ENCODE results near the gene TEAD1. TPM values are rescaled to one million over a fixed set of nuclear protein-coding genes. Genes with fewer than 3 reads are reported as not detected.

TEAD1 gene
- total RNA-seq, 1 experiment from 2014 or later = 83.2 TPM

DNA sequence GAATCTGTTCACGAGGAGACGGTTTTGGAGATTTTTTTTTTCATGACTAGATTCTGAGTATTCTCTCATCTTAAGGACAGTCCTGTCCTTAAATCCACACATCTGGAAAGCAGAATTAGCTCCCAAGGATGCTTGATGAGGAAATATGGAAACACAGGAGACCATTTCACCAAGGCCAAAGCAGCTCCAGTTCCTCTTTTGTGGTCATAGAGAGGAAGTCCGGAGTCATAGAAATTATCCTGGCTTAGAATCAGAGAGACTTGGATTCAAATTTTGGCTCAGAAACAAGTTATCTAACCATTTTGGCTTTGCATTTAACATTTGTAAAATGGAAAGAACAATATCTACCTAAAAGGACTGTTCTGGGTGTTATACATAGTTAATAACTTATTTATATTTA lies 7.3 kb upstream of the TEAD1 start:
- no peak for DNase-seq (ENCODE audit: low read depth)

DNA sequence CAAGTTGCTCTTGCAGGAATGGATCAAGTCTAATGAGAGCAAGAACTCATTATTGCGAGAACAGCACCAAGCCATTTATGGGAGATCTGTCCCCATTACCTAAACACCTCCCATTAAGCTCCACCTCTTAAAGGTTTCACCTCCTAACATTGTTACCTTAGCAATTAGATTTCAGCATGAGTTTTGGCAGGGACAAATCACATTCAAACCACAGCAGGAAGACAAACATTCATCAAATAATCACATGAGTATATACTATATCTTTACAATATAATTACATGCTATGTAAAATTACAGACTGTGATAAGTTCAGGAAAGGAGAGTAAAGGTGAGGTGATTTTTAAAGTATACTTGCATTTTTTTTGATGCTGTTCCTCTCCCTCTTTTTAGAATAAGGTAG lies 6.6 kb upstream of the TEAD1 start:
- DNase-seq (ENCODE audit: low read depth) = no peak

DNA sequence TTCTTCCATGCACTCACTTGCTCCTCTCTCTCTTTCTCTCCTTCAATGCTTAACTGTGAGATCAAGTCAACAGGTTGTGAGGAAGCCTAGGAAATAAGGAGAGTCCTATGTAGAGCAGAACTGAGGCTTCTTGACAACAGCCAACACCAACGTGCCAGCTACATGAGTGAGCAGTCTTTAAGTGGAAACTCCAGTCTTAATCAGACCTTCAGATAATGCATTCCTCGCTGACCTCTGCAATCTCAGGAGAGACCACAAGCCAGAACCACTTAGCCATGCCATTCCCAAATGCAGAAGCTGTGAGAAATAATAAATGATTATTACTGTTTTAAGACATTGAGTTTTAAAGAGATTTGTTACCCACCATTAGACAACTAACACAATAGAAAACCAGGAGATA lies 6.1 kb upstream of the TEAD1 start:
- DNase-seq (ENCODE audit: low read depth) = peak; percentile 49

DNA sequence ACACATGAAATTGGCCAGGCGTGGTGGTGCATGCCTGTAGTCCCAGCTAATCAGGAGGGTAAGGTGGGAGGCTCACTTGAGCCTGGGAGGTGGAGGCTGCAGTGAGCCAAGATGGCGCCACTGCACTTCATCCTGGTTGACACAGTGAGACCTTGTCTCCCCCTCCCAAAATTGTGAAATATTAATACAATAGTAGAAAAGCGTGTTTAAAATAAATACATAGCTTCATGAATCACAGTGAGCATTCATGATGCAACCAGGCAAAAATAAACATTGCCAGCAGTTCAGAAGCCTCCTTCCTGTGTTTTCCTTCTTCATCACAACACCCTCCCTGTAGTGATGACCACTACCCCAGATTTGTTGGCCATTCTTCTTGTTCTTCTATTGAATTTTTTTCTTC lies 4.3 kb upstream of the TEAD1 start:
- no peak for DNase-seq (ENCODE audit: low read depth)

DNA sequence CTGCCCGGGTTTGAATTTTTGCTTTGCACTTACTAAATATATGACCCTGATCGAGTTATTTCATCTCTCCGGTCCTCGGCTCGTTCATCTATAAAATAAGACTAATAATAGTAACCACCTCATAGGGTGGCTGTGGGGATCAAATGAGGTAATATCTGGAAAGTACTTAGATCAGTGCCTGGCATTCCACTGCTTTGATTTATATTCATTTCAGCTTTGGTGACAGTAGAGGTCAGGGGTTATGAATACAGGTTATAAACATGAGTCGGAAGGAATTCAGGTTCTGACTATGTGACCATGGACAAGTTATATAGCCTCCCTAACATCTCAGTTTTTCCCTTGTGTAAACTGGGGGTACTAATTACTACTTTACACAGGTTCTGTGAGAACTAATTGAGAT lies 2.9 kb upstream of the TEAD1 start:
- peak; percentile 62 for DNase-seq (ENCODE audit: low read depth)

DNA sequence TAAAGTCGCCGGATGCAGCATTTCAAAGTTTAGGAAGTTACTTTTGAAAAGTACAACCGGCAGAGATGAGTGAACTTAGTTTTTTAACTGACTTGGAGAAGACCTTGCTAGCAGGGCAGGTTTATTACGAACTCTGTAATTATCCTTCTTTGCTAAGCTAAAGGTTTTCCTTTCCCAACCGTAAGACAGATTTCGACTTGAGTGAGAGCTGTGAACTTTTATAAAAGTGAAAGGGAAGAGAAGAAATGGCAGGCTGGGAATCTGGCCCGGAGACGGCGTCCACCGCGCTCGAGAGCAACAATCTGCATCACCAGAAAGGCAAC lies 659 bp upstream of the TEAD1 start:
- no peak for DNase-seq (ENCODE audit: low read depth)

DNA sequence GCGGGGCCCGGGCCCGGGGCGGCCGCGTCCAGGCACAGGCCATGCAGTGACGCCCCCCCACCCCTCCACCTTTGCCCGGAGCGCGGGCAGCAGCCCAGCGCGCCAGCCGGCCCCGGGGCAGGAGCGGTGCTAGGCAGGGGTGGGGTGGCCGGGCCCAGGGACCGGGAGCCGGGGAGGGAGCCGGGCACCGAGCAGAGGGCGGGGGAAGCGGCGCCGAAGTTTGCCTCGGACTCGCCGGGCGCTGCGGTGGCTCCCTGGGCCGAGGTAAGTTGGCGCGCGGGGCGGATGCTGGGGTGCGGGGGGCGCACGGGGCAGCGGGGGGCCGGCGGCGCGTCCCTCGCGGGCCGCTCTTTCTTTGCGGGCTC lies 332 bp downstream of the TEAD1 start:
- no peak for DNase-seq (ENCODE audit: low read depth)

DNA sequence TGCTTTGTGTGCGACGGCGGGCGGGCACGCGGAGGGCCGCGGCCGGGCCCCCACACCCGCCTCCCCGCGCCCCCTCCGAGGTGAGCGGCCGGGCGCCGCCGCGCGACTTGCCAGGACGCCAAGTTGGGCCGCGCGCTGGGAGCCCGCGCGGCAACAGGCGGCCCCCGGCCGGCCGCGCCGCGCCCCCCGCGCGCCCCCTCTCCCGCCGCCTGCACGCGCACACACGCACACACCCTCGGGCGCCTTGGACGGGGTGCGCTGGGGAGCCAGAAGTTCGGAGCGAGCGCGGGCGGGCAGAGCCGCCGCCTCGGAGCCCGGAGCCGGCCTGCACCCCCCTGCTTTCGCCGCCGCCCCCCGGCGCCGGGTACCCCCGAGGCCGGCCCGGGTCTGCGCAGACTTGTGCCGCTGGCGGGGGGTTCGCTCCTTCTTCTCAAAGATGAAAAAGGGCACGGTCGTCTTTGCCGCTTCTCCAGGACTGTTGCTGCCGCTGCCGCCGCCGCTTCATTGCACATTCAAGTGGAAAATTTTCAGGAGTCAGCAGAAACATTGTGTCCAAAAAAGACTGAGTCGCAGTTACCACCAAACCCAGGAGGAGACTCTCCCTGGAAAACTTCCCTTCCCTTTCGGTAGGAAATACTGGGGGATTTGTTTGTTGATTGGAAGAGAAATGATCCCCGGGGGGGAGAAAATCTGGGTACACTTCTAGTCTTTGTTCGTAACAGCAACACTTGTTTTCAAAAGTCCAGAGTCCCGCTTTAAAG lies 895 bp downstream of the TEAD1 start:
- peak; percentile 71 for DNase-seq (ENCODE audit: low read depth)

DNA sequence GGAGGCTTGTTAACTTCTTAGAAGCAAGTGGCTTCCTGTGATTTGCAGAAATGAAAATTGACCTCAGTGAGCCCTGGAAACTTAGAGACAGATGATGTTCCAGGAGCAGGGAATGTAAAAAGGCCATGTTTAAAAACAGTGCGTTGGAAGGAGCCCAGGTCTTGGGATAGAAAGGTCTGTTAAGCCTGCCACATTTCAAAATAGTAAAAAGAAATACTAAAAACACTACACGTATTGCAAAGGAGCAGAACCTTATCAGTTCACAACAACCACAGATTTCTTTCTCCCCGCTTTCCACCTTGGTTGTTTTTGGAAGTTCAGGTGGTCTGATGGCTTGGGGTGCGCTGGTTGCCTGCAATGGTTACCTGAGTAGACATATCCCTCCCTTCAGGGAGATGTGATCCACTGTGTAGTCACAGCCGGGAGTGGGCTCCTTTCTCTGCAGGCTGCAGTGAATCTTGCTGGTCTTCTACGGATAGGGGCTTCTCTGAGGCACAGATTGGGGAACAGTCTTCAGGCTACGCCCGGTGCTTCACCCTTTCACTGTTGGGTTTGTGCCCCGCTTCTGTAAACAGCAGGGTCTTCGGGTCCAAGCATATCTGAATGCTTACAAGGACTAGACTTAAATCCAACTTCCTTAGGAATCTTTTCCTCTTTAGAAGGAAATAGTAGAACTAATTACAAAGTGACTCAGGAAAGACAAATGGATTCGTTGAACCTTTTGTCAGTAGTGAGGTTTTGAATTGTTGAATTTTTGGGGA lies 1.9 kb downstream of the TEAD1 start:
- peak; percentile 61 for DNase-seq (ENCODE audit: low read depth)

DNA sequence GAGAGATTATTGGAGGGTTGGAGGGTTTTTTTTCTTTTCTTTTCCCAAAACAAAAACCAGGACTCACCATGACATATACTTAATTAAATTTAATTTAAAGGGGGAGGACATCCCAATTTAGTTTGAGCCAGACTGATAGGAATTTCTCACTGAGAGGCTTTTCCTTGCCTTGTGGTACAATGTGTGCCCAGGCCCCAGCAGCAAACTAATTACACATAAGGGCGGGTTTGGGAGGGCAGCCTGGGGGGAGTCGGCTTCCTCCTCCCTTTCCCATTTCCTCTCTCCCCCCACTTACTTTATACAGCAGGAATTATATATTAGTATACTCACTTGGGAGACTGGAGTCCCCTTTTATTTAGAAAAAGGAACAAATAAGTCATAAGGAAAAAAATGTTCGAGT lies 2.9 kb downstream of the TEAD1 start:
- DNase-seq (ENCODE audit: low read depth) = peak; percentile 51

DNA sequence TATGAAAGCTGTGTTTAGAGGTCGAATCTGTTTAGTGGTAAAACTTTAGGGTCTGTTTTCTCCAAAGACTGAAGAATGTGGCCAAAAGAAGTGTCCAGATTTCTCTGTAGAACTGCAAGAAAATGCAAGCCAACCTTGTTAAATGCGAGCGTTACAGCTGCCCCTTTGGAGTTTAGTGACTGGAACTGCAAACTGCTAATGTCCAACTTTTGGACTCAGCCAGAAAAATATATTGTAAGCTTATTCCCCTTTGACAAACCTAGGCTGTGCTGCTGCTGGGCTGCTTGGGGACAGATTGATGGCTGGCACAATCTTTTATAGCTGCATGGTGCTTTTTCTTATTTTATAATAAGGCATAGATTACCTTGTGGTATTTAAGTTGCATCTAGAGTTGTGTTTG lies 3.9 kb downstream of the TEAD1 start:
- no peak for DNase-seq (ENCODE audit: low read depth)

DNA sequence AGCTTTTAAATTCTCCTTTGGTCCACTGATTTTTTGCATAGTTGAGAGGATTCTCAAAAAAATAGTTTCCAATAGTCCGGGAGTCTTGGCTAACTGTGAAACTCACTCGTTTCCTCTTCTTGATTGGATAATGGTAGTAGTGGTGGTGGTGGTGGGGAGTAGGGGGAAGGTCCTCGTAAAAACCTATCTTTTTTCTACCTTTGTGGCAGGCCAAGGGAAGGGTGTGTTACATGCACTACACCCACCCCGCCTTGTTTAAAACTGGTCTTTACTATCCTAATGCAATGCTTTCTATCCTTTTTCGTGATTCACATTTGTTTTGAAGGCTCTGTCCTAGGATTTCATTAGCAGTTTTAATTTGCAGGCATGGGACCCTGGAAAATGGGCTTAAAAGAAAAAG lies 4.8 kb downstream of the TEAD1 start:
- DNase-seq (ENCODE audit: low read depth) = no peak

DNA sequence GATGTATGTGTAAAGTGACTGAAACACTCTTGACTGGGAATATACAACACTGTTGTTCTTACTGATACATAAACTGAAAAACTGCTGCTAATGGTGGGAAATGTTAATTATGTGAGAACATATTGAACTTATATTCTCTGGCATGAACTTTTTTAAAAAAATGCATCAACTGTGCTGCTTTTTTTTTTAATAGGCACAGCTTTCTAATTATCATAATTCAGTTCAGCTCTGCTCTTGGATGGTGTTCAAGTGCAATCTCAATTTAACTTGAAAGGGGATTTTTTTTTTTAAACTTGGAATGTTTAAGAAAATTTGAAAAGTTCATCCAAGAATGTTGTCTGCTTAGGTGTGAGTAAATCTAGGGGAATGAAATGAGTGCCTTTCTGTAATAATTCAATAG lies 5.2 kb downstream of the TEAD1 start:
- DNase-seq (ENCODE audit: low read depth) = no peak

DNA sequence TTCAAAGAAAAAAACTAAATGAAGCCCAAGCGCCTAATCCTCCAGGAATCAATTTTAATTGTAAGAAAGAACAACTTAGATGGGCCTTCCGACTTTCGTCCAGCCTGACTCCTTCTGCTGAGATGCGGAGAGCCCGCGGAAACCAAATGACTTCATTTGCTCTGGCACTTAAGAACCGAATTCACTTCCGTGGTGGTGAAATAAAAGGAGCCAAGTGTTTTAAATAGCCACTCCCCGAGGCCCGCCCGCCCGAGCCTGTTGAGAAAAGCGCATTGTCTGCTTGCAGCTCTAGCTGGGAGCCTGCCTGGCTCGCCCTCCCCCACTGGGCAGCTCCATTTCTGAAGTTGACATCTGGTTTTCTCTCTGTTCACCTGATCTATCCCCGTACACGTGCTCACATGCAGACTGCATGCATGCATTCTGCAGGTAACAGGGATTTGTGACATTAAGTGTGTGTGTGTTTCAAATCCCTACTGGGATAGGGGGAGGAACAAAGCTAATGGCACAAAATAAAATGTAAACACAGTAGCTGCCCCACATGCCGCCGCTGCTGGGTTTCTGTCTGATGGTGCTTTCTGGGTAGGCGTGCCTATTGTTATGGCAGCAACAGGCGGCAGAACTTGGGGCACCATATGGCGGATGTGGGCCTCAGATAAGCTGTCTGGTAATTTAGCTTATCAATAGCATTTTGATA lies 6.2 kb downstream of the TEAD1 start:
- DNase-seq (ENCODE audit: low read depth) = peak; percentile 85

DNA sequence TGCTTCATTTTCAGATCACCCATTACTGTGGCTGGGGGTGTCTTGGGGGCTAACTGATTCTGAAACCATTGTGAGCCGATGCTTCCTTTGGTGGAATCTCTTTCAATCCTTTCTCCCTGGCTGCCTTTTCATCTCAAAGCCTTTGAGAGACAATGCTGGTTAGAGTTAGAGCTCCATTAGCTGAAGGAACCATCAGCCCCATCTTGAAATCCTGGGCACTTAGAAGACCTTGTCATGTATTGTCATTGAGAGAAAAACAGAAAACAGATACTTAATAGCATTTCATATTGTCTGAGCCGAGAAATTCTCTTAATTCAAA lies 6.7 kb downstream of the TEAD1 start:
- DNase-seq (ENCODE audit: low read depth) = no peak

DNA sequence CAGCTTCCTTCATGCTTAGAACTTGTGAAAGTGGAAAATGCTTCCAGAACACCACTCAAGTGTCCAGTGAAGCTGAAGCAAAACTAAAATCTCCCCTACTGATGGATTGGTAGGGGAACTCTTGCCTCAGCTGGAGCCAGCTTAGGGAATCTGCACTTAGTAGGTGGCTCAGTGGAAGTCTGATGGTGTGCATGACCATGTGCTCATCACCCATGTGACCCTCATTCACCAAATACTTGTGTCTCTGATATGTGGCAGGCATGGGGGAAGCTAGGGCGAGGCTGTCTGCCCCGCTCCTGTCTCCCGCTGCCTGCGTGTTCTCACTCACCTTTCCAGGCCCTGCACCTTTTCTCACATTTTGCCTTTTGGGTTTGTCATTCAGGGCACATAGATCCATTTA lies 7.2 kb downstream of the TEAD1 start:
- DNase-seq (ENCODE audit: low read depth) = no peak

DNA sequence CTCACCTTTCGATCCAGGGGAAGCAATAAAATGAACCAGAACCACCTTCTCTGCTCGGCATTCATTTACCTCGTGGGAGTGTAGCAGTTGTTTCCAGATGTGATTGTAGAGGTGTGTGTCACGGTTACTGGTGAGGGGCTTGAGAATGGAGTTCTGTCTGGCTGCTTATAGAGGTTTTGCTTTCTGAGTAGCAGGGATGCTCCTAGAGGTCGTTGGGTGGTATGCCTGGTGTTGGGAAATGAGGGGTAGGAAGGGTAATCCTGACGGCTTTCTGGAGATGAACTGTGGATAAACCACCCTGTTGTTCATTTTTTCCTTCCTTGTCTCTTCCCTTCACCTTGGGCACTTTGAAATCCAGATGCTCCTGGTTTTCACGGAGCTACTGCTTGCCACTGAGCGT lies 8.1 kb downstream of the TEAD1 start:
- no peak for DNase-seq (ENCODE audit: low read depth)

DNA sequence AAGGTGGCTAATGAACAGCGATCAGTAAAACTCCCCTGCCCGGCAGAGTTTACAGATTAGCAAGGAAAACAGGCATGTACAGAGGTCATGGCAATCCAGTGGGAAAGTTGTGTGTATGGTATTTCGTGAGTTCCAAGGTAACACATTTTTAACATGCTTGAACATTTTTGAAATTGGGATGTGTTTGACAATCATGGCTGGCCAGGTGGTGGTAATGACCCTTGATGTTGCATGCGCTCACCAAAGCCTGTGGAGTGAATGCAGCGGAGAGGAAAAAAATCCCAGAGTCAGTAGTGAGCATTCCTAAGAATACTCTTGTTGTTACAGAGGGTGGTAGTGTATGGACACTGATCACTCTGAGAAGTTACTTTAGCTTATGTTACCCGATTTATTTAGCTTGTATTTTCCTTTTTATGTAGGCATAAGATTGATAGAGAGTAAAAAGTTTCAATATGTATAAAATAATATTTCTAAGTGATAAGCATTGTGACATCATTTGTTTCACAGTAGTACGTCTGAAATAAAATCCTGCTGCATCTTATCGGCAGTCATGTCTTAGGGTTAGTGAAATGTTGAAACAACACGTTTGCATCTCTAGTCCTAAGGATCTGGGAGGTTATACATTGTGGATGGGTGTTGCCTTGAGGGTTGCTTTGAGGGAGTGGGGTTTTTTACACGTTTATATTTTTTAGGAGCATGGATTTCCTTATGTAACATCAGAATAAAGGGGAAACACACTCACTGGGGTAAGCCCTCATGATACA lies 8.7 kb downstream of the TEAD1 start:
- no peak for DNase-seq (ENCODE audit: low read depth)

DNA sequence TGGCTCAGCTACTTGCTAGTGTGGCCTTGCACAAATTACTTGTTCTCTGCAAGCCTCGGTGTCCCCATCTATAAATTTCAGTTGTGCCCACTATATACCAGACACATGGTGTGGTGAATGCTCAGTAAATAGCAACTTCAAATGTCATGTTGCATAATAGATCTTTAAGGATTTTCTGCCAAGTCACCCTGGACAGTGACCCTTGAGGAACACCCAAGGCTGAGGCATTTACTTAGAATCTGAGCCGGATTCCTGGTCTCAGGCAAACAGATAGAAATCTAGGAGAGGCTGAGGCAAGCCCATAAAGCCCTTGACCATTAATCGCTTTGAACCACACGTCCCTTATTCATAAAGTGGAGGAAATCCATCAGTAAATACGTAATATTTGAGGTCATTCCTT lies 9.7 kb downstream of the TEAD1 start:
- peak; percentile 72 for DNase-seq (ENCODE audit: low read depth)

DNA sequence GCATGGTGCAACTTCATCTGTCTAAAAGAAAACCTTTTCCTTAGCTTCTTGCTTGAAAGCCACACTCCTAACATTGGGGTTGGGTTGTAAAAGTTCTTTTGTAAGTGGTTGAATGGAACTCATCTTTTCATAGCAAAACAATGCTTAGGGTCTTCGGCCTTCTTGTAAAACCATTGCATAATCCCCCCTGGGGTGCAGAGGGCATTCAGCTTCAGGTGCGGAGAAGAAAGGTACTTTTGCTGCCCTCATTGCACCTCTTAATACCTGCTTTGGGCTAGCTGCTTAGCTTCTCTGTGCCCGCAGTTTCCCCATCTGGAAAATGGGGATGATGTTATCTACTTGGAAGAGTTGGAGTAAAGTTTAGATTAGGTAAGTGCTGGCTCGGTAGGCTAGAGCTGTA lies 10.1 kb downstream of the TEAD1 start:
- no peak for DNase-seq (ENCODE audit: low read depth)

DNA sequence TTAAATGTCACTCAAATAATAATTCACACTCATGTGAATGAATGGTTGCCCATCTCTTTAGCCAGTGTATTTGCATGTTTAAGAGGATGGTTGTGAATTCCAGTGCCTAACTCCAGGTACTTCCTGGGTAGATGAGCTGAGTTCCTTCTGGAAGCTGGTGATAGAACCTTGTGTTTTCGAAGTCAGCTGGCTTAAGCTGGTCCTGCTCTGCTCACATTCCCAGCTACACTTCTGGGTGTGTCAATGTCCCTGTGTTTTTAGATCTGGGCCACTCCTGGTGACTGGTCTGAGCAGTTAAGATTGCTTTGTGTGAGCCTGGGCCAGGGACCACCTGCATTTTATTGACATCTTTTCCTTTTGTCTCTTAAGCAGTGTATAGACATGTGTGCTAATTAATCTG lies 10.6 kb downstream of the TEAD1 start:
- DNase-seq (ENCODE audit: low read depth) = no peak

DNA sequence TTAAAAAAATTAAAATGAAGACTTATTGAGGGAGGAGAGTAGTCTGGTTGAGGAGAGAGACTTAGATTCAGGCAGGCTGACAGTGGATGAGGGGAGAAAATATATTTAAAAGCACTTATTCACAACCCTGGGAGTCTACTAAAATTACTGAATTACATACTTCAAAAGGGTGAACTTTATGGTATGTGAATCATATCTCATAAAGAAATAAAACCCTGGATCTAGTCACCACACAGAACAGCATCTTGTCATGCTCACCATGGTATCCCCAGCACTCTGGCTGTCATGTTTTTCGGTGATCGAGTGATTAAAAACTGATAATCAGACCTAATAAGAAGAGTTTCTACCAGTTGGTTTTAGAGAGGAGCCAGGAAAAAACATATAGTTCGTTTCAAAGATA lies 11.0 kb downstream of the TEAD1 start:
- DNase-seq (ENCODE audit: low read depth) = no peak
